ENCODE results near the gene POM121. TPM values are rescaled to one million over a fixed set of nuclear protein-coding genes. Genes with fewer than 3 reads are reported as not detected.
A peak's percentile ranks its signal among the peaks of the same experiment; 100 is the strongest.
"Not testable (repeated sequence)": the region's sequence is repeated elsewhere in the genome, so short reads cannot be mapped to it uniquely, and the experiment has no call there.

Gene POM121
- total RNA-seq, result 10 to 100 TPM in 2 of 4 donors, 1 to 10 TPM in 2; 5.3 to 42.9 (median 10.3) TPM

GRCh38 chr7:72924733-72925545, at the start of gene POM121:
POM121 (plus strand) TSS chr7:72925095; CDS start chr7:72925122, 27 bp downstream.
- intact Hi-C loops (cut with DNase I; ENCODE audit: low total_unique reads), result no loop called here
- DNase-seq, result peak; percentile 78 to 85
- Histone ChIP-seq H3K36me3 (no peaks in the 10 kb centered on the region), H3K9me3 (no peaks in the 10 kb centered on the region), H3K27me3 (no peaks in the 10 kb centered on the region), H3K4me3 (peak within 1 kb of the TSS; percentile 60 to 93), H3K27ac (peak within 1 kb of the TSS; percentile 76 to 89), H3K4me1 (peaks cover 0 to 3% of the 10 kb centered on the region in 2 donors)
- TF ChIP-seq CTCF (IDR thresholded peaks at IDR 0.05) (peak in 1 of 4 experiments; percentile 41), POLR2A (IDR thresholded peaks at IDR 0.05) (peak; percentile 61 to 64)

GRCh38 chr7:72879079-72879736, 45.7 kb upstream of the POM121 start:
- H3K27ac ChIP-seq, result peak overlapping the region; percentile 84 to 85
- H3K4me1 ChIP-seq; intact Hi-C loops (cut with DNase I; ENCODE audit: low total_unique reads); H3K27me3 ChIP-seq; H3K36me3 ChIP-seq; H3K9me3 ChIP-seq: not testable (repeated sequence)
- TF ChIP-seq POLR2A (IDR thresholded peaks at IDR 0.05), result peak; percentile 17 to 55
- peak in 2 of 4 experiments; percentile 34 for TF ChIP-seq CTCF (IDR thresholded peaks at IDR 0.05)
- H3K4me3 ChIP-seq, result peak overlapping the region; percentile 55 to 63
- peak; percentile 84 to 85 for DNase-seq

GRCh38 chr7:72879737-72880215, 45.1 kb upstream of the POM121 start:
- peak; percentile 21 to 32 for DNase-seq
- H3K36me3 ChIP-seq; H3K4me1 ChIP-seq; H3K9me3 ChIP-seq; intact Hi-C loops (cut with DNase I; ENCODE audit: low total_unique reads); H3K27me3 ChIP-seq: not testable (repeated sequence)
- Histone ChIP-seq H3K27ac (peak overlapping the region; percentile 84 to 85), H3K4me3 (peak overlapping the region; percentile 55 to 63)

- DNase-seq; H3K9me3 ChIP-seq; H3K27me3 ChIP-seq; H3K27ac ChIP-seq; intact Hi-C loops (cut with DNase I; ENCODE audit: low total_unique reads); H3K4me3 ChIP-seq; H3K36me3 ChIP-seq; H3K4me1 ChIP-seq: not testable (repeated sequence)
Measured at GRCh38 chr7:72891750-72892149, 33.1 kb upstream of the POM121 start.

- H3K27ac ChIP-seq; H3K9me3 ChIP-seq; H3K36me3 ChIP-seq; H3K4me1 ChIP-seq; H3K4me3 ChIP-seq; DNase-seq; H3K27me3 ChIP-seq; intact Hi-C loops (cut with DNase I; ENCODE audit: low total_unique reads): not testable (repeated sequence)
Measured at GRCh38 chr7:72904740-72905139, 20.2 kb upstream of the POM121 start.

GRCh38 chr7:72908422-72908821, 16.5 kb upstream of the POM121 start:
- H3K27ac ChIP-seq; intact Hi-C loops (cut with DNase I; ENCODE audit: low total_unique reads); H3K27me3 ChIP-seq; H3K4me3 ChIP-seq; H3K36me3 ChIP-seq; H3K4me1 ChIP-seq; DNase-seq; H3K9me3 ChIP-seq: not testable (repeated sequence)

GRCh38 chr7:72911395-72911794, 13.5 kb upstream of the POM121 start:
- H3K27ac ChIP-seq; H3K4me1 ChIP-seq; H3K9me3 ChIP-seq; DNase-seq; H3K4me3 ChIP-seq; intact Hi-C loops (cut with DNase I; ENCODE audit: low total_unique reads); H3K36me3 ChIP-seq; H3K27me3 ChIP-seq: not testable (repeated sequence)

GRCh38 chr7:72913750-72914149, 11.1 kb upstream of the POM121 start:
- H3K4me1 ChIP-seq; H3K9me3 ChIP-seq; H3K27ac ChIP-seq; H3K4me3 ChIP-seq; intact Hi-C loops (cut with DNase I; ENCODE audit: low total_unique reads); H3K36me3 ChIP-seq; DNase-seq; H3K27me3 ChIP-seq: not testable (repeated sequence)

Data from uterus (tissue), 4 donors.